ENCODE measurements around the gene EPAS1.

EPAS1 gene

DNA sequence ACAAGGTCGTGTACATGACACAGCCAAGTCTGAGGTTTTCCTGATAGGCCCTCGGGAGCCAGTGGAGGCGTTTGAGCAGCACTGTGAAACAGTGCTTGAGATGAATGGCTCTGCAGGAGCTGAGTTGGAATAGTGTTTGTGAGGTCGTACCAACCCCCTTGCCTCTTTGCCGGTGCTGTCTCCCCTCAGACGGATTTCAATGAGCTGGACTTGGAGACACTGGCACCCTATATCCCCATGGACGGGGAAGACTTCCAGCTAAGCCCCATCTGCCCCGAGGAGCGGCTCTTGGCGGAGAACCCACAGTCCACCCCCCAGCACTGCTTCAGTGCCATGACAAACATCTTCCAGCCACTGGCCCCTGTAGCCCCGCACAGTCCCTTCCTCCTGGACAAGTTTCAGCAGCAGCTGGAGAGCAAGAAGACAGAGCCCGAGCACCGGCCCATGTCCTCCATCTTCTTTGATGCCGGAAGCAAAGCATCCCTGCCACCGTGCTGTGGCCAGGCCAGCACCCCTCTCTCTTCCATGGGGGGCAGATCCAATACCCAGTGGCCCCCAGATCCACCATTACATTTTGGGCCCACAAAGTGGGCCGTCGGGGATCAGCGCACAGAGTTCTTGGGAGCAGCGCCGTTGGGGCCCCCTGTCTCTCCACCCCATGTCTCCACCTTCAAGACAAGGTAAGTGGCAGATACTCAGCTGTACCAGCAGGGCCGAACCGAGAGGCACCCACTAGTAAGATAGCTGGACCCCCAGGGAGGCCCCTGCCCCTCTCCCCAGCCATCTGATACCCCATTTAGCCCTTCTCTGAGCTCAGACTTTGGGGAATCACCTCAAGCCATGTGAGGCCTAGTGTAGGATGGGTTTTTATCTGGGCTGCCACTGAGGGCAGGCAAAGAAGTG is 83.1 kb downstream of the EPAS1 start:
- in situ Hi-C loops (cut with MboI; ENCODE audit: low sequenced_read_pairs), result no loop called here

DNA sequence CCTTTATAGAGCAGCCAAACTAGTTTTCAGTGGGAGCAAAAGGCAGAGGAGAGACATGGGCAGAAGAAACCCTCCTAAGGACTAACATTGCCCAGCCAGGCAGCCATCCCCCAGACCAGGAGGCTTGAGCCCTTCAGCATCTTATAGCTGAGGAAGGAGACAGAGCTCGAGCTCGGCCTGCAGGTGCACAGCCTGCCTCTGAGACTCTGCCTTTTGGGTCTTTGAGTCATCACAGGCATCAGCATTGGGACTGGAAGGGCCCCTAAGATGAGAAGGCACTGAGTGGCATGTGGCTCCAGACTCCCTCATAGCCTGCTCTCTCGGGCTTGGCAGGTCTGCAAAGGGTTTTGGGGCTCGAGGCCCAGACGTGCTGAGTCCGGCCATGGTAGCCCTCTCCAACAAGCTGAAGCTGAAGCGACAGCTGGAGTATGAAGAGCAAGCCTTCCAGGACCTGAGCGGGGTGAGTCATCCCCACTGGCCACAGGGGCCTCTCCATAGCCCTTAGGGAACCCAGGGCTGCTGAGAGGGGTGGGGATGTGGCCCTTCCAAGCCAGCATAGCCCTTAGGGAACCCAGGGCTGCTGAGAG is 84.1 kb downstream of the EPAS1 start:
- in situ Hi-C loops (cut with MboI; ENCODE audit: low sequenced_read_pairs), result no loop called here

DNA sequence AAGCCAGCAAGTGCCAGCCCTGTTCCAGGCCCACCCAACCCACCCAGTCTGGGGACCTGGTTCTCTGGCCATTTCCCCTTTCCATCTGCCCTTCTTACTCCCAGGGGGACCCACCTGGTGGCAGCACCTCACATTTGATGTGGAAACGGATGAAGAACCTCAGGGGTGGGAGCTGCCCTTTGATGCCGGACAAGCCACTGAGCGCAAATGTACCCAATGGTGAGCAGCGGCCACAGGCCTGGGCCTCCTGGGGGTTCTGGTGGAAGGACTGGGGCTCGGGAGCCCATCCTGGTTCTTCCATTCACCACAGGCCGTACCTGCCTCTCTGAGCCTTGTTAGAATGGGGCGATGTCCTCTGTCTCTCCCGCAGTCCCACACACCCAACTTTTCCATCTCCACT is 84.7 kb downstream of the EPAS1 start:
- in situ Hi-C loops (cut with MboI; ENCODE audit: low sequenced_read_pairs), result no loop called here

DNA sequence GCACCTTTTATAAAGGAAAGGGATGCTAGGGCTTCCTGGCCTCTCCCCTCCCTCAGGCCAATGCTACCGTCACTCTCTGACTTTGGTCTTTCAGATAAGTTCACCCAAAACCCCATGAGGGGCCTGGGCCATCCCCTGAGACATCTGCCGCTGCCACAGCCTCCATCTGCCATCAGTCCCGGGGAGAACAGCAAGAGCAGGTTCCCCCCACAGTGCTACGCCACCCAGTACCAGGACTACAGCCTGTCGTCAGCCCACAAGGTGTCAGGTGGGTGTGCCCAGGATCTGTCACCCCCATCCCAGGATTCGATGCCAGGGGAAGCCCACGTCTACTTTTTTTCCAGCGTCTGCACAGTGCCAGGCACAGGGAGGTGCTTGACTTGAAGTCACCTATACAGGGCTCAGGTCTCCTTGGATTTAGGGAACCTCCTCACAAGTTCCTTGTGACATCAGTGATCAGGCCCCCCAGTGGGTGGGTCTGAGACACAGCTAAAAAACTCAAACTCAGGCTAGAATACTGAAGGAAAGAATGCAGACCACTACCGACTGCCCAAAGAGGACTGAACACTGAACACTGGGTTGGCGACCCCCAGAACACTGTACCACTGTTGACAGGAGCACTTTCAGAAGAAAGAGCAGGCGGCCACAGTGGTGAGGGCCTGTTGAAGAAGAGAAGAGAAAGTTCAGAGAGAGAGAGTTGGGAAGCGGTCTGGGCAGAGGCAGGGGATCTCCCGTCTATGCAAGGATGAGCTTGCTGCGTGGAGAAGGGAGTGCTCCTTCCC is 85.3 kb downstream of the EPAS1 start:
- in situ Hi-C loops (cut with MboI; ENCODE audit: low sequenced_read_pairs), result no loop called here

DNA sequence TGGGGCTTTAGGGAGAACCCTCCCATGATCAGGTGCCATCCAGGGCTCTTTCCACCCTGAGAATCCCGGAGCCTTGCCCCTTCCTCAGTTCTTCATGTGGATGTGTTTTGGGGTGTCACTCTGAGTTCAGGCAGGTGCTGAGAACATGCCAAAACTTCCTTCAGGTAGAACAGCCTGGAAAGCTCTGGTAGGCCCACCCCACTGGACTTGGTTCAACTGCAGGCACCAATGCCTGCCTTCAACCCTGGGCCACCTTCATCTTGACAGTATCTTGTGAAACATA is 85.8 kb downstream of the EPAS1 start:
- in situ Hi-C loops (cut with MboI; ENCODE audit: low sequenced_read_pairs), result no loop called here

DNA sequence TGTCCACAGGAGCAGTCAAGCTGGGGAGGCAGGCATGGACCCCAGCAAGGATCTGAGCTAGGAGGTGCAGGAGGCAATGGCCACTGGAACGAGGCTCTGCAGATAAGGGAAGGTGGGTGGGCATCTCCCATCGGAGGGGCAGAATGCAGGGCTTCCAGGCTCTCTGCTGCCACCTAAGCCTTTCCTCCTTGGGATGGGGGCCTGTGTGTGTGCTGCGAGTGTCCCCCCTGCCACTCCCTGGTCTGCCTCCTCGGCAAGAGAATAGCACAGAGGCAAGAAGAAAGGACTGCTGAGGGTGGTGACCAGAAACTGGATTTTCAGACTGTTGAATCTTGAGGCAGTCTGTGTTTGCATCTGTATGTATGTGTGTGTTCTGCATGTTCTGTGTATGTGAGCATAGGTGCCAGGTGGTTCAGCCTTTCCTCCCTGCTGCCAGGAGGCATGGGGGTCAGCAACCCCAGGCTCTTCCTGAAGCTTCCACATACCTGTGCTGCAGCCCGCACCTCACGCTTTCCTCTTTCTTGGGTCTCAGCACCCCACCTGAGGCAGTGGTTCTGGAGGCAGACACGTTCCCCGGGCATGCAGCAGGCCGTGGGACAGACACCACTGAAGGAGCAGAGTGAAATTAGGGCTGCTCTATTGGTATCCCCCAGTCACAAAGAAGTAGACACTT is 86.7 kb downstream of the EPAS1 start:
- in situ Hi-C loops (cut with MboI; ENCODE audit: low sequenced_read_pairs), result no loop called here

DNA sequence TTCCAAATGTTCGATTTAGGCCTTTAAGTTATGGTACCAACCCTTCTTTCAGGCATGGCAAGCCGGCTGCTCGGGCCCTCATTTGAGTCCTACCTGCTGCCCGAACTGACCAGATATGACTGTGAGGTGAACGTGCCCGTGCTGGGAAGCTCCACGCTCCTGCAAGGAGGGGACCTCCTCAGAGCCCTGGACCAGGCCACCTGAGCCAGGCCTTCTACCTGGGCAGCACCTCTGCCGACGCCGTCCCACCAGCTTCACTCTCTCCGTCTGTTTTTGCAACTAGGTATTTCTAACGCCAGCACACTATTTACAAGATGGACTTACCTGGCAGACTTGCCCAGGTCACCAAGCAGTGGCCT is 87.2 kb downstream of the EPAS1 start:
- in situ Hi-C loops (cut with MboI; ENCODE audit: low sequenced_read_pairs), result no loop called here

DNA sequence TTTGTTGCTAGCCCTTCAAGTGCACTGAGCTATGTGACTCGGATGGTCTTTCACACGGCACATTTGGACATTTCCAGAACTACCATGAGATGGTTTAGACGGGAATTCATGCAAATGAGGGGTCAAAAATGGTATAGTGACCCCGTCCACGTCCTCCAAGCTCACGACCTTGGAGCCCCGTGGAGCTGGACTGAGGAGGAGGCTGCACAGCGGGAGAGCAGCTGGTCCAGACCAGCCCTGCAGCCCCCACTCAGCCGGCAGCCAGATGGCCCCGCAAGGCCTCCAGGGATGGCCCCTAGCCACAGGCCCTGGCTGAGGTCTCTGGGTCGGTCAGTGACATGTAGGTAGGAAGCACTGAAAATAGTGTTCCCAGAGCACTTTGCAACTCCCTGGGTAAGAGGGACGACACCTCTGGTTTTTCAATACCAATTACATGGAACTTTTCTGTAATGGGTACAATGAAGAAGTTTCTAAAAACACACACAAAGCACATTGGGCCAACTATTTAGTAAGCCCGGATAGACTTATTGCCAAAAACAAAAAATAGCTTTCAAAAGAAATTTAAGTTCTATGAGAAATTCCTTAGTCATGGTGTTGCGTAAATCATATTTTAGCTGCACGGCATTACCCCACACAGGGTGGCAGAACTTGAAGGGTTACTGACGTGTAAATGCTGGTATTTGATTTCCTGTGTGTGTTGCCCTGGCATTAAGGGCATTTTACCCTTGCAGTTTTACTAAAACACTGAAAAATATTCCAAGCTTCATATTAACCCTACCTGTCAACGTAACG is 88.8 kb downstream of the EPAS1 start:
- in situ Hi-C loops (cut with MboI; ENCODE audit: low sequenced_read_pairs), result no loop called here

DNA sequence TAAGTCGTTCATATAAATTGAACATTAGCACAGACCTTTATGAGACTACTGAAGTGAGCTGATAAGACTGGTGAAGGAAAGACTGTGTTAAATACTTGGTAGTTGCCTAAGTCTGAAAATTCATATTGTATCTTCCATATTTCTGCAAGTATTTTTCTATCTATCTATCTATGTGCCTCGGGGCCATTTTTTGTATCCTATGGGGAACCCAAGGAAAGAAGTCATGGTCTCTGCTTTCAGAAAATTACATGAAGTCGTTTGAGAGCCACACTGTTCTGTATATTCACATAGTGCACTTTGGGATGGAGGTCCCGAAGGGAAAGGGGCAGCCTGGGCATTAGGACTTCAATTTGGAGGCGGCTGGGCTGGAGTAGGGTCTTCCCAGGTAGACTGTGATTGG is 89.6 kb downstream of the EPAS1 start:
- in situ Hi-C loops (cut with MboI; ENCODE audit: low sequenced_read_pairs), result no loop called here

DNA sequence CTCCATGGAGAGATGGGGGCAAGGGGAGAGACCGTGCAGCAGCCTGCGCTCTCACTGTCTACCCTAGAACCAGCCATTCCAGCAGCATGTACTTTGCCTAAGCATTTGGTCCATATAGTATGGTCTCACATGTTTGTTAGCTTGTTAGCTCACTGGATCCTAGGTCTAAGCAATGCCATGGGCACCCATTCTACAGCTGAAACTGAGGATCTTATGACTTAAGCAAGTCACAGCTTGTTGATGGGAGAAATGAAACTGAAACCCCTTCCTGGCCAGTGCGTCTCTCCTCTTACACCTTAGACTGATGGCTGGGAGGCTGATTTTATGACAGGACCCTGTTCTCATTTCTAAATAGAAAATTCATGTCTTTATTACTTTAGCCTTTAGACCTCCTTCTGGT is 90.1 kb downstream of the EPAS1 start:
- in situ Hi-C loops (cut with MboI; ENCODE audit: low sequenced_read_pairs), result no loop called here

DNA sequence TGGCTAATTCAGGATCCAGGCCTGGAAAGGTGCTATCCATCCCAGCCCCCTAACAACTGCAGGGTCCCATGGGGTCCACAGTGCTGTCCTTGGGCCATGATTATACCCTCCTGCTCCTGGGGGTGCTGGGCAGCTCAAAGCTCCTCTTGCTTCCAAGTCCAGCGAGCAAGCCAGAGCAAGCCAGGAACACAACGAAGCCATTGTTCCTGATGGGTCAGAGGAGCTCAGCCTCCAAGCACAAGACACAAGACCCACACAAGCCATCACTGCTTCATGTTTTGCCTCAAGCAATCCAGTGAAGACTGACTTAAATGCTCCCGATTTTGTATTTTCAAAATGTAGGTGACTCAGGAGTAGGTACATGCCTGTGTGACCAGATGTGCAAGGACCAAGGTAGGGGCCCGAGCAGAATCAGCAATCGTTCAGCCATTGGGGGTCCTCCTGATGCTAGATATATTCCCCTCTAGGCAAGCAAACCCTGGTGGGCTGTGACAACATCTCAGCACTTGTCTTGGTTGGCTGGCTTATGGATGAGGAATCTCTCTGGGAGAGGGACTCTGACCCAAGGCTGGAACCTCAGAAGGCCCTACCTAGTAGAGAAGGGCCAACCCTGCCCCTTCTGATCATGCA is 90.8 kb downstream of the EPAS1 start:
- in situ Hi-C loops (cut with MboI; ENCODE audit: low sequenced_read_pairs), result no loop called here

DNA sequence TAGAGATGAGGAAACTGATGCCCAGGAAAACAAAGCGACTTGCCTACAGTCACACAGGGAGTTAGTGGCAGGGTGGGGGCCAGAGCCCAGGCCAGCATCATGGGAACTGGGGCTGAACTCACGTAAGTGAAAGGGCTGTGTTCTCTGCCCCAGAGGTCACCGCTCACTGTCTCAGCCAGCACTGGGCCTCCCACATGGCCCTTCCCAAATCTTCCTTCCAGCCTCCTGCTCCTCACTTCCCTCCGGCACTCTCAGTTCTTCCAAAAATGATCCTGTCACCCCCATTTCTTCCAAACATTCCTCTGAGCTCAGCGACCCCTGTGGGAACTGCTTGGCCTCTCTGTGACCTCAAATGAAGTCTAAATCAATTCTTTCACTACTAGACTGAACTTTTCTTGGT is 91.7 kb downstream of the EPAS1 start:
- in situ Hi-C loops (cut with MboI; ENCODE audit: low sequenced_read_pairs), result no loop called here

DNA sequence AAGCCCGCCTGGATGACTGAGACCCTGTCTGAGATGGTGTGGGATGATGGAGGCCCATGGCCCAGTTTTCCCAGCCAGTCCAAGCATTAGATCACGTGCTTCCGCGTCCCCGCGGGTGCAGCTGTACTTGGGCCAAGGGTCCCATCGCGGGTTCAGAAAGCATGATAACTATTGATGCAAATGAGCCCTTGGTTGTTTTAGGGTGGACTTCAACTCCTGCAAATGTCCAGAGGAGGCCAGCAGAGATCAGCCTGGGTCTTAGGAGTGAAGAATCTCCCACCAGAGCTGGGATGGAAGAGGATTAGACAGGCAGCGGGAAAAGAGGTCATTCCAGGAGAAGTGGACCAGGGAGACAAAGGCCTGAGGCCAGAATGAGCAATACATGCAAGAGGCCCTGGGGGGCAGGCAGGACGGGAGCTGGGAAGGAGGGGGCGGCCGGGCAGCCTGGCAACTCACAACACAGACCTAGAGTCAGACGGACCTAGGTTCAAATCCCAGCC is 92.3 kb downstream of the EPAS1 start:
- in situ Hi-C loops (cut with MboI; ENCODE audit: low sequenced_read_pairs), result no loop called here

DNA sequence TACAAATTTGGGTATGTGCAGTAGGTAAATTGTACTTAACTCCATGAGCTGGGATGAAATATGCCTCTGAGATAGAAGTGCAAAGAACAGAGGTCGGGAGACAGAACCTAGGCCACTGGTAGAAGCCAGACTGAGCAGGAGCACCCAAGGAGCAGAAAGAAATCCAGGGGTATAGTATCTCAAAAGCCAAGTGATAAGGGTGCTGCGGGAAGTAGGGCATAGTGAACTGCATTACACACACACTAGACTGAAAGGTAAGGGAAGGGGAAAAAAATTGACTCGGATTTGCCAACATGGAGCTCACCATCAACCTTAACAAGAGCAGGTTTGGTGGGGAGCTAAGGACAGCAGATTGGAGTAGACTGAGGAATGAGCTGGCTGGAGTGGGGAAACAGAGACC is 92.8 kb downstream of the EPAS1 start:
- in situ Hi-C loops (cut with MboI; ENCODE audit: low sequenced_read_pairs), result no loop called here

DNA sequence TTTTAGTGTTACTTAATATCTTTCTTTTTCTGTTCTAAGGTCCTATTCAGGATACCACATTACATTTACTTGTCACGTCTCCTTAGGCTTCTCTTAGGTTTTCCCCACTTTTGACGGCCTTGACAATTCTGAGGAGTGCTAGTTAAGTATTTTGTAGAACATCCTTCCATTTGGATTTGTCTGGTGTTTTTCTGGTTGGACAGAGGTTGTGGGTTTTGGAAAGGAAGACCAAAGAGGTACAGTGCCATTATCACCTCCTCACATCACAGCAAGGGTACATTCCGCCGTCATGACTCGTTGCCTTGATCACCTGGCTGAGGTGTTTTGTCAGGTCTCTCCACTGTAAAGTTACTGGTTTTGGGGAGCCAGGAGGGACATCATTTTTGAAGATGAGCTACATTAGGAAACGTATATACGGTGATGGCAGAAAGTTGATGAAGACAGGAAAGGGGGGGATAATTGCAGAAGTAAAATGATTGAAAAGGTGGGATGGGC is 93.7 kb downstream of the EPAS1 start:
- in situ Hi-C loops (cut with MboI; ENCODE audit: low sequenced_read_pairs), result no loop called here

DNA sequence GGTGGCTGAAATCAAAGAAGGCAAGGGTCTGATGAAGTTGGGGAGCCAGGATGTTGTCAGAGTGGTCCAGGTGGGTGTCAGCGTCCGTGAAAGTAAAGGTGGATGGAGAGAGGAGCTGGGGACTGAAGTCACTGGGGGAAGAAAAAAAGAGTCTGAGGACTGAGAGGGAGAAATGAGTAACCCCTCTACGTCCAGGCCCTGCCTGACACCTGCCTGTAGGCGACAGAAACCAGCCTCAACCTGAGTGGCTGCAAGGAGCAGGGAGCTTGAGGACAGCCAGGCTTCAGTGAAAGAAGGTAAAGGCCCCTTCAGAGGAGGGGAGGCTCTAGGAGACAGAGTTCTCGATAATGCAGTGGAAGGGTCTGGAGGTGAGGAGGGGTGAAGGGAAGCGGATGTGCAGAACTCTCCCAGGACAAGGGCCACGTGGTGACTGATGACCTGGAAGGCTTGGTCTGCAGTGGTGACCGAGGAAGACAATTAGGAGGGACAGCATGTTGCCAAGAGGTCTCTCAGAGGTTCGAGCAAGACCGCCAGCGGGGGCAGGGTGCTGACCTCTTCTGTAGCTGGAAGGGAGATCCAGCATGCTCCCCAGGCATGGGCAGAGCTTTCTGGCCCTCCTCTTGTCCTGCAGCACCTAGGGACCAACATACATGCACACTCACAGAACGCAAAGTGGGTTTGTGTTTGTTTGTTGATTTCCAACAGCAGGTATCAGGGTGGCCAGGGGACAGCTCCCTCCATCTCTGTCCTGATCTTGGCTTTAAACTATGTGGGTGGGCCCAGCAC is 95.5 kb downstream of the EPAS1 start:
- in situ Hi-C loops (cut with MboI; ENCODE audit: low sequenced_read_pairs), result no loop called here

DNA sequence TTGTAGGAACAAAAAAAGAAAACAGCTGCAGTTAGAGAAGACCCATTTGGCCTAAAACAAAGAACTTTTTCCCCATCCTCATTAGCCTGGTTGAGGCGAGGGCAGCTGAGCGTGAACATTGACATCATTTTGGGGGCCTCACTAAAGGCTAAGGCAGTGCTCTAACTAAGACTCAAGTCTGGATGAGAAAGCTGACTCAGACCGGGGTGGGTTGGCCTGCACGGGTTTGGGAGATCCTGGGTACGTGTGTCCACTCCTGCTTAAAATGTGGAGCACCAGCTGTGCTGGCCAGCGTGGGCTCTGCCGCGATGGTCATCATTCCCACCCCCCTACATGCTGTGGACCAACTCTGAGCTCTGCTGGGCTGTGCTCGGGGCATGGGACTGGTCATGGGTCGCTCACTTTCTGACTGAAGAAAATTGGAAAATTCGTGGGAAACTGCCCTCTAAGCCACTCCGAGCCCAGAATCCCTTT is 96.2 kb downstream of the EPAS1 start:
- in situ Hi-C loops (cut with MboI; ENCODE audit: low sequenced_read_pairs), result no loop called here

DNA sequence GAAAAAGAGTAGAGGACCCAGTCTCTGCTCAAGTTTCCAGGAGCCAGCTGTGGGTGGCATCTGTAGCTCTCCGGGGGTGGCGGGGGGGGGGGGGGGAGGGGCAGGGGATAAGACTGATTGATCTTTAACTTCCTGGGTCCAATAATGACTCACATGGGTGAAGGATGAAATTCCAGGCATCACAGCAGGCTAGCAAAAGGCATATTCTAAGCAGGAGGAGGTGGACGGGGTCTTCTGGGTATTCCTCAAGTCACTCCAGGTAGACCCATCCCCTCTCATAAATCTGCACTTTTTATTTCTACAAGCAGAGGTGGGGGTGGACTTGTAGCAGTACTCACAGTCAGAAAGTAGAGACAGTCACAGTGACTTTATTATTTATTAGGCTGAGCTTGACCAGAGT is 96.7 kb downstream of the EPAS1 start:
- in situ Hi-C loops (cut with MboI; ENCODE audit: low sequenced_read_pairs), result no loop called here

All from HL-60/S4 treated with retinoic acid at 250 ng/mL for 4 days and 3 days (cell line).